HAP-1 (cell line): ENCODE data around the gene TERB2.
"Not testable (repeated sequence)": the region's sequence is repeated elsewhere in the genome, so short reads cannot be mapped to it uniquely, and the experiment has no call there.

Source experiments
- DNase-seq, 2 experiments: peaks; one replicate each; pipeline ENCODE4 v3.0.0-alpha.2; 2016 to 2020; ENCODE audit warnings: low spot score in 2 of 2
- H3K27me3 ChIP-seq: fragments of 250-450 bp; sonication (Bioruptor Pico); 2 replicates; pipeline ENCODE4 v1.5.1; 2020; ENCODE audit warnings: low read depth, mild to moderate bottlenecking, moderate library complexity
- H3K36me3 ChIP-seq: fragments of 250-450 bp; sonication (Bioruptor Pico); replicated peaks from 2 replicates; pipeline ENCODE4 v1.5.1; 2020; ENCODE audit warnings: mild to moderate bottlenecking
- H3K4me1 ChIP-seq: fragments of 250-450 bp; sonication (Bioruptor Pico); 2 replicates; pipeline ENCODE4 v1.5.1; 2020; ENCODE audit warnings: mild to moderate bottlenecking
- H3K4me3 ChIP-seq: fragments of 250-450 bp; sonication (Bioruptor Pico); 2 replicates; pipeline ENCODE4 v1.5.1; 2020; ENCODE audit warnings: mild to moderate bottlenecking, moderate library complexity
- H3K9me3 ChIP-seq: fragments of 250-450 bp; sonication (Bioruptor Pico); 2 replicates; pipeline ENCODE4 v1.5.1; 2020; ENCODE audit warnings: mild to moderate bottlenecking, moderate library complexity
- in situ Hi-C: fragments of 300-500 bp; cut with MboI; formaldehyde crosslinking; loops from 3 replicates; pipeline ENCODE4 v1.14.3; 2020; ENCODE audit warnings: low sequenced_read_pairs, inconsistent platforms, mixed read lengths

TERB2 gene

GRCh38 chr15:44956388-44956787 lies at the start of gene TERB2:
Gene TERB2 (plus strand): TSS chr15:44956687. CDS start chr15:44956719, 32 bp downstream.
- in situ Hi-C loops = no loop called here

GRCh38 chr15:44909423-44909822 lies 47.1 kb upstream of the TERB2 start:
- no peak overlapping the region for H3K4me3 ChIP-seq
- H3K4me1 ChIP-seq = no peaks in the 10 kb centered on the region
- in situ Hi-C loops = no loop called here
- H3K27me3 ChIP-seq = peaks cover 3% of the 10 kb centered on the region; the same call in 1 of the 2 replicates
- H3K36me3 ChIP-seq = no peaks in the 10 kb centered on the region
- DNase-seq = no peak
- H3K9me3 ChIP-seq = peaks cover 2% of the 10 kb centered on the region; the same call in 1 of the 2 replicates

More at GRCh38 chr15:44956388-44956787, at the start of gene TERB2:
- Histone ChIP-seq H3K4me3 (no peak within 1 kb of the TSS), H3K27me3 (no peaks in the 10 kb centered on the region), H3K36me3 (no peaks in the 10 kb centered on the region), H3K4me1 (no peaks in the 10 kb centered on the region), H3K9me3 (no peaks in the 10 kb centered on the region)
- DNase-seq = no peak

GRCh38 chr15:44910981-44911625 lies 45.4 kb upstream of the TERB2 start:
- in situ Hi-C loops = no loop called here
- no peak for DNase-seq
- Histone ChIP-seq H3K4me1 (no peaks in the 10 kb centered on the region), H3K36me3 (no peaks in the 10 kb centered on the region), H3K9me3 (peaks cover 2% of the 10 kb centered on the region; the same call in 1 of the 2 replicates), H3K4me3 (no peak overlapping the region), H3K27me3 (peaks cover 8% of the 10 kb centered on the region; the same call in 1 of the 2 replicates)

- H3K4me1 ChIP-seq, H3K27me3 ChIP-seq, H3K36me3 ChIP-seq, H3K9me3 ChIP-seq, in situ Hi-C loops, H3K4me3 ChIP-seq, DNase-seq: not testable (repeated sequence)
Measured at GRCh38 chr15:44912186-44912585, 44.3 kb upstream of the TERB2 start.

- DNase-seq, in situ Hi-C loops, H3K4me3 ChIP-seq: not testable (repeated sequence)
Measured at GRCh38 chr15:44912974-44913448, 43.5 kb upstream of the TERB2 start.

GRCh38 chr15:44918136-44918535 lies 38.4 kb upstream of the TERB2 start:
- Histone ChIP-seq H3K4me3 (no peak overlapping the region), H3K36me3 (no peaks in the 10 kb centered on the region), H3K4me1 (no peaks in the 10 kb centered on the region), H3K27me3 (0 out of 2 replicates have a peak, but pooled peaks cover 4% of the 10 kb centered on the region), H3K9me3 (no peaks in the 10 kb centered on the region; the same call in 1 of the 2 replicates)
- DNase-seq = no peak
- in situ Hi-C loops = no loop called here

More at GRCh38 chr15:44912974-44913448, 43.5 kb upstream of the TERB2 start:
- not testable (repeated sequence) for H3K27me3 ChIP-seq, H3K36me3 ChIP-seq, H3K9me3 ChIP-seq, H3K4me1 ChIP-seq

GRCh38 chr15:44928658-44929057 lies 27.8 kb upstream of the TERB2 start:
- DNase-seq, in situ Hi-C loops: not testable (repeated sequence)

GRCh38 chr15:44930283-44930682 lies 26.2 kb upstream of the TERB2 start:
- H3K4me3 ChIP-seq, H3K4me1 ChIP-seq, H3K9me3 ChIP-seq, H3K27me3 ChIP-seq, in situ Hi-C loops, DNase-seq, H3K36me3 ChIP-seq: not testable (repeated sequence)

More at GRCh38 chr15:44928658-44929057, 27.8 kb upstream of the TERB2 start:
- H3K9me3 ChIP-seq, H3K36me3 ChIP-seq, H3K4me3 ChIP-seq, H3K27me3 ChIP-seq, H3K4me1 ChIP-seq: not testable (repeated sequence)

GRCh38 chr15:44958302-44958701 lies 1.8 kb downstream of the TERB2 start:
- H3K4me1 ChIP-seq, DNase-seq, H3K4me3 ChIP-seq, H3K9me3 ChIP-seq, H3K36me3 ChIP-seq, H3K27me3 ChIP-seq, in situ Hi-C loops: not testable (repeated sequence)

GRCh38 chr15:44968475-44968874 lies 12.0 kb downstream of the TERB2 start:
- DNase-seq = no peak
- in situ Hi-C loops = no loop called here
- no peaks in the 10 kb centered on the region for H3K27me3 ChIP-seq
- no peak overlapping the region for H3K4me3 ChIP-seq
- H3K36me3 ChIP-seq = no peaks in the 10 kb centered on the region
- H3K4me1 ChIP-seq = no peaks in the 10 kb centered on the region
- no peaks in the 10 kb centered on the region for H3K9me3 ChIP-seq

- Histone ChIP-seq H3K4me1 (no peaks in the 10 kb centered on the region), H3K36me3 (no peaks in the 10 kb centered on the region), H3K9me3 (no peaks in the 10 kb centered on the region), H3K27me3 (no peaks in the 10 kb centered on the region), H3K4me3 (no peak overlapping the region)
- in situ Hi-C loops = loop anchor here (5.0 kb wide), 1 partner anchor 66 kb away; no protein-coding TSS in a partner anchor
- DNase-seq = no peak
Measured at GRCh38 chr15:44971036-44971435, 14.5 kb downstream of the TERB2 start.

- DNase-seq, H3K4me1 ChIP-seq, H3K9me3 ChIP-seq, in situ Hi-C loops, H3K36me3 ChIP-seq, H3K27me3 ChIP-seq, H3K4me3 ChIP-seq: not testable (repeated sequence)
Measured at GRCh38 chr15:44976183-44976582, 19.7 kb downstream of the TERB2 start.

GRCh38 chr15:44977781-44978180 lies 21.3 kb downstream of the TERB2 start:
- H3K27me3 ChIP-seq, H3K36me3 ChIP-seq, H3K9me3 ChIP-seq, in situ Hi-C loops, DNase-seq, H3K4me3 ChIP-seq, H3K4me1 ChIP-seq: not testable (repeated sequence)

- H3K9me3 ChIP-seq, H3K27me3 ChIP-seq, in situ Hi-C loops, H3K36me3 ChIP-seq, H3K4me1 ChIP-seq, H3K4me3 ChIP-seq, DNase-seq: not testable (repeated sequence)
Measured at GRCh38 chr15:44979617-44980339, 23.3 kb downstream of the TERB2 start.
